Activated CD8-positive, alpha-beta memory T cell treated with anti-CD3 and anti-CD28 coated beads for 24 hours (primary cell): ENCODE results near the gene TMEM217.

Source experiments
- DNase-seq: peaks from one replicate; pipeline ENCODE4 v3.0.0-alpha.2; 2020

The TMEM217 gene

GRCh38 chr6:37177935-37178517 lies 79.9 kb downstream of the TMEM217 start:
- DNase-seq = no peak

GRCh38 chr6:37177077-37177934 lies 80.6 kb downstream of the TMEM217 start:
- DNase-seq = no peak

GRCh38 chr6:37176268-37177076 lies 81.5 kb downstream of the TMEM217 start:
- DNase-seq = no peak

GRCh38 chr6:37175332-37176267 lies 82.3 kb downstream of the TMEM217 start:
- DNase-seq = no peak

GRCh38 chr6:37174515-37175331 lies 83.2 kb downstream of the TMEM217 start:
- no peak for DNase-seq

- no peak for DNase-seq
Measured at GRCh38 chr6:37174196-37174514, 83.8 kb downstream of the TMEM217 start.

GRCh38 chr6:37173493-37174195 lies 84.3 kb downstream of the TMEM217 start:
- peak; percentile 84 for DNase-seq

GRCh38 chr6:37172912-37173492 lies 84.9 kb downstream of the TMEM217 start:
- no peak for DNase-seq

- DNase-seq = peak; percentile 95
Measured at GRCh38 chr6:37171970-37172812, 85.8 kb downstream of the TMEM217 start.

- DNase-seq = peak; percentile 80
Measured at GRCh38 chr6:37171201-37171969, 86.6 kb downstream of the TMEM217 start.

GRCh38 chr6:37170273-37171200 lies 87.4 kb downstream of the TMEM217 start:
- peak; percentile 85 for DNase-seq

GRCh38 chr6:37169496-37170272 lies 88.3 kb downstream of the TMEM217 start, which contains the start of gene PIM1:
TSS of gene PIM1 (plus strand) at chr6:37170152. CDS start at chr6:37170576, 424 bp downstream.
- DNase-seq = peak; percentile 99

GRCh38 chr6:37168811-37169495 lies 89.0 kb downstream of the TMEM217 start:
- no peak for DNase-seq

- DNase-seq = no peak
Measured at GRCh38 chr6:37168163-37168758, 89.7 kb downstream of the TMEM217 start.

GRCh38 chr6:37162740-37163139 lies 95.2 kb downstream of the TMEM217 start:
- DNase-seq = no peak
